Measurements from ENCODE around the gene BOD1.
A peak's percentile ranks its signal among the peaks of the same experiment; 100 is the strongest.

The BOD1 gene

DNA sequence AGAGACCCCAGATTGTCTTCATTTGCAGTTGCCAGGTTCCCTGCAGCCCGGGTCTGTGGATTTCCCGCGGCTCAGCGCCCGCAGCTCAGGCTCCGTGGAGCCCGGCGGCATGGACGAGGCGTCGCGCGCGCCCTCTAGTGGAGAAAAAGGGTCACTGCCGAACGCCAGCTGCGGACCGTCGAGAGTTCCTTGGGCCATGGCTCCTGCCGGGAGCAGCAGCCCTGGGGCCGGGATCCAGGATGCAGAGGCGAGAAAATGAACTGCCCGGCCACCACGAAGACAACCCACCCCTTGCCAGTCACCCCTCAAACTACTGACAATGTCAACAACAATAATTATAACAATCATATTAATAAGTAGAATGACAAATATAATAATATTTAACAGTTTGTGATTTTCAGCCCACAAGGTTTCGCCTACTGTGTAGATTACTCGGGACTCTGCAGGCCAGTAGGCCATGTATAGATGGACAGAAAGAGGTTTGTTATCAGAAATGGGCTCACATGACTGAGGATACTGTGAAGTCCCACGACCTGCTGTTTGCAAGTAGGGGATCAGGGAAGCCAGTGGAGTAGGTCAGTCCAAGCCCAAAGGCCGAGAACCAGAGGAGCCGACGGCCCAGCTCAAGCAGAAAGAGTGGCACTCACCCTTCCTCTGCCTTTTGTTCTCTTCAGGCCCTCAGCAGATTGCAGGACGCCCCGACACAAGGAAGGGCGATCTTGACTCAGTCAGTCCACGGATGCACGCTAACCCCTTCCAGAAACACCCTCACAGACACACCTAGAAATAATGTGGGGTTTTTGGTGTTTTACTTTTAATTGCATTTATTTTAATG is 43.1 kb downstream of the BOD1 start:
- no peak for DNase-seq (ENCODE audit: low read depth, low spot score)
- H3K4me3 ChIP-seq: peak overlapping the region; percentile 70
- H3K36me3 ChIP-seq (ENCODE audit: insufficient read depth, low read length): no peaks in the 10 kb centered on the region
- TF ChIP-seq POLR2AphosphoS5 (IDR thresholded peaks at IDR 0.05; ENCODE audit: borderline replicate concordance, low read depth, low read length) (no peak), FOXP2 (optimal IDR thresholded peaks at IDR 0.05; ENCODE audit: control extremely low read depth, extremely low read length, insufficient read depth) (no peak), EZH2 (IDR thresholded peaks at IDR 0.05) (no peak)
- H3K27ac ChIP-seq: no peak overlapping the region
- no peak overlapping the region for H3K9ac ChIP-seq (ENCODE audit: insufficient read length)
- no peaks in the 10 kb centered on the region for H3K9me3 ChIP-seq (ENCODE audit: low read depth, low read length)

DNA sequence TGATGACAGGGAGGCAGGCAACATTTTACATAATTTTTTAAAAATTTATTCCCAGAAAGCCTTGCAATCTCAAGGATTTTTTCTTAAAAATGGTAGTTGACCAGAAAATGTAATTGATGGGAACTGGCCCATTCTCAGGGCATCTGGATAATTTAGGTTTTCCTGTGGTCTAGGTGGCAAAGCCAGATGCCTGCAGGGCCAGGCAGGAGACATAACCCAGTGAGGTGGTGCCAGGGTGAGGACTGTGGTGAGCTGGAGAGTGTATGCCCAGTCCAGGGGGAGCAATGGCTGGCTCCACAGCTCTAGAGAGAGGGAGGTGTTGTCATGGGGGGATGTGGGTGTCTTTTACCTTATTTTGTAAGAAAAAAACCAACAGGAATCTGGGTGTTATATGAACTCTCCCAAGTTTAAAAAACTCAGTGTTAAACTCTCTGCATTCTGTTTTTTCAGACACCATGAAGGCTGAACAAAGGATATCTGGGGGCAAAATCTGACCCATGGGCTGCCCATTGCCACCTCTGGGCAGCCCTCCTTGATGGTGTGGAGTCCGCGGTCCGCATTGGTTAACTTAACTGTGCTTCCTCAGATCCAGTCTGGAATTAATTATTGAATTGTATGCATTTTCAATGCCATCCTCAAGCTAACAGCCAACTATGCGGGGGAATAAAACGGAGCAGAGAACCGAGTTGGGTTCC is 43.9 kb downstream of the BOD1 start:
- TF ChIP-seq EZH2 (IDR thresholded peaks at IDR 0.05): no peak
- no peak for TF ChIP-seq FOXP2 (optimal IDR thresholded peaks at IDR 0.05; ENCODE audit: control extremely low read depth, extremely low read length, insufficient read depth)
- no peak for TF ChIP-seq POLR2AphosphoS5 (IDR thresholded peaks at IDR 0.05; ENCODE audit: borderline replicate concordance, low read depth, low read length)
- DNase-seq (ENCODE audit: low read depth, low spot score): no peak
- Histone ChIP-seq H3K36me3 (ENCODE audit: insufficient read depth, low read length) (no peaks in the 10 kb centered on the region), H3K9me3 (ENCODE audit: low read depth, low read length) (no peaks in the 10 kb centered on the region), H3K4me3 (peak overlapping the region; percentile 70), H3K27ac (no peak overlapping the region), H3K9ac (ENCODE audit: insufficient read length) (no peak overlapping the region)

DNA sequence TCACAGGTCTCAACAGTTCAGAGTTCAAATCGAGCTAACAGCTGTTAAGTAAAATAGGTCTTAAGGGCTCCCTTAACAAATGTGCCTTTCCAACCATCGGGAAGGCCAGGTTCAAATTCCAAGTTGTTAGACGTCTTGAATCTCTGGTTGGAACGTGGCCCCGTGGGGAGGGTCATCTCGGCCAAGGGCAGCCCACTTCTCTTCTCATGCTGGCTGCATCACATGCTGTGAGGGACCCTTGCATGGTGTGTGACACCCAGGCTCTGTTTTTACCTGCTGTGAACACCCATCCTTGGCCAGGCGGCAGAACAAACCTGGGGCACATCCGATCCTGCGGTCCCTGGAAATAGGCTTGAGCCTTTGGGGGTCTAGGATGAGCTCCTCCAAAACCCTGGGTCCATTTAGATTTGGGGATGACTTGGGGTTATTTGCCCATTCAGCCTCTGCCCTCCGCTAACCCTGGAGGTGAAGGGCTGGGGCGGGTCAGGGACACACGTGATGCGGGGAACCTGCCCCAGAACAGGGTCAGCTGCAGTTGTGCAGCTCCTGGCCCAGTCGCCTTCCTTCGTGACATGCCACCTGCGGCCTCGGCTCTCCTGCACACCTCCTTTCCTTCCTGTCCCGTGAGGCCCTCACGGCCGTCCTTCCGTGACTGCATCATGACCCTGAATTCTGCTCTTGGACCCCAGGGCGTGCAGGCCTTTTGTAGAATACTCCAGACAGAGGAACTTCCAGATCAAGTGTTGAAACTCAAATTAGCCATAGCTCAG is 45.9 kb downstream of the BOD1 start:
- Histone ChIP-seq H3K9ac (ENCODE audit: insufficient read length) (no peak overlapping the region), H3K27ac (no peak overlapping the region), H3K9me3 (ENCODE audit: low read depth, low read length) (no peaks in the 10 kb centered on the region), H3K36me3 (ENCODE audit: insufficient read depth, low read length) (no peaks in the 10 kb centered on the region), H3K4me3 (no peak overlapping the region)
- DNase-seq (ENCODE audit: low read depth, low spot score): no peak
- TF ChIP-seq POLR2AphosphoS5 (IDR thresholded peaks at IDR 0.05; ENCODE audit: borderline replicate concordance, low read depth, low read length) (no peak), FOXP2 (optimal IDR thresholded peaks at IDR 0.05; ENCODE audit: control extremely low read depth, extremely low read length, insufficient read depth) (no peak), EZH2 (IDR thresholded peaks at IDR 0.05) (no peak)

GRCh38 chr5:173568703-173569102 is 47.7 kb downstream of the BOD1 start:
- no peak for DNase-seq (ENCODE audit: low read depth, low spot score)
- Histone ChIP-seq H3K9me3 (ENCODE audit: low read depth, low read length) (no peaks in the 10 kb centered on the region), H3K4me3 (no peak overlapping the region), H3K9ac (ENCODE audit: insufficient read length) (no peak overlapping the region), H3K27ac (no peak overlapping the region), H3K36me3 (ENCODE audit: insufficient read depth, low read length) (no peaks in the 10 kb centered on the region)
- TF ChIP-seq POLR2AphosphoS5 (IDR thresholded peaks at IDR 0.05; ENCODE audit: borderline replicate concordance, low read depth, low read length) (no peak), EZH2 (IDR thresholded peaks at IDR 0.05) (no peak), FOXP2 (optimal IDR thresholded peaks at IDR 0.05; ENCODE audit: control extremely low read depth, extremely low read length, insufficient read depth) (no peak)

GRCh38 chr5:173568128-173568527 is 48.3 kb downstream of the BOD1 start:
- no peak for DNase-seq (ENCODE audit: low read depth, low spot score)
- TF ChIP-seq FOXP2 (optimal IDR thresholded peaks at IDR 0.05; ENCODE audit: control extremely low read depth, extremely low read length, insufficient read depth) (no peak), EZH2 (IDR thresholded peaks at IDR 0.05) (no peak), POLR2AphosphoS5 (IDR thresholded peaks at IDR 0.05; ENCODE audit: borderline replicate concordance, low read depth, low read length) (no peak)
- Histone ChIP-seq H3K9me3 (ENCODE audit: low read depth, low read length) (no peaks in the 10 kb centered on the region), H3K4me3 (no peak overlapping the region), H3K27ac (no peak overlapping the region), H3K9ac (ENCODE audit: insufficient read length) (no peak overlapping the region), H3K36me3 (ENCODE audit: insufficient read depth, low read length) (no peaks in the 10 kb centered on the region)

GRCh38 chr5:173567548-173567947 is 48.9 kb downstream of the BOD1 start:
- H3K9ac ChIP-seq (ENCODE audit: insufficient read length): no peak overlapping the region
- no peak for DNase-seq (ENCODE audit: low read depth, low spot score)
- H3K9me3 ChIP-seq (ENCODE audit: low read depth, low read length): no peaks in the 10 kb centered on the region
- no peaks in the 10 kb centered on the region for H3K36me3 ChIP-seq (ENCODE audit: insufficient read depth, low read length)
- no peak for TF ChIP-seq POLR2AphosphoS5 (IDR thresholded peaks at IDR 0.05; ENCODE audit: borderline replicate concordance, low read depth, low read length)
- no peak for TF ChIP-seq FOXP2 (optimal IDR thresholded peaks at IDR 0.05; ENCODE audit: control extremely low read depth, extremely low read length, insufficient read depth)
- TF ChIP-seq EZH2 (IDR thresholded peaks at IDR 0.05): no peak
- H3K27ac ChIP-seq: no peak overlapping the region
- no peak overlapping the region for H3K4me3 ChIP-seq

- no peak overlapping the region for H3K9ac ChIP-seq (ENCODE audit: insufficient read length)
- no peaks in the 10 kb centered on the region for H3K9me3 ChIP-seq (ENCODE audit: low read depth, low read length)
- H3K36me3 ChIP-seq (ENCODE audit: insufficient read depth, low read length): no peaks in the 10 kb centered on the region
- H3K27ac ChIP-seq: no peak overlapping the region
- H3K4me3 ChIP-seq: no peak overlapping the region
- TF ChIP-seq POLR2AphosphoS5 (IDR thresholded peaks at IDR 0.05; ENCODE audit: borderline replicate concordance, low read depth, low read length): no peak
- TF ChIP-seq EZH2 (IDR thresholded peaks at IDR 0.05): no peak
- TF ChIP-seq FOXP2 (optimal IDR thresholded peaks at IDR 0.05; ENCODE audit: control extremely low read depth, extremely low read length, insufficient read depth): no peak
- DNase-seq (ENCODE audit: low read depth, low spot score): no peak
These were observed 50.9 kb downstream of the BOD1 start for GRCh38 chr5:173565491-173566072.

DNA sequence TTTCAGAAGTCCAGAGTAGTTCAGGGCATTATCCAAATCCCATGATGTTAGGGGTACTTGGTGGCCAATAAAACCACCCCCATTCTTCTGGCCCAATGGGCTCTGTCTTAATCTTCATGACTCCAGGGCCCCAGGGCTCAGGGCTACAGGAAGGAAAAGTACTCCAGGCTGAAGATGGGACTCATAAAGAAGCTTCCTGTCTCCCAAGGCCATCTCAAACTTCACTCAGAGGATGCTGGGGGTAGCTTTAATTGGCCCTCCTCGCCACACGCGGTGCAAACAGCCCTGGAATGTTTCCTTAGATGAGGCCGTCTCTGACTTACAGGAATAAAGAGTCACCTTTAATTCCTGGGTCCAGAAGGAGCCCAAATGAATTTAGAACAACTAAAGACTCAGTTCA is 52.3 kb downstream of the BOD1 start:
- Histone ChIP-seq H3K27ac (no peak overlapping the region), H3K9ac (ENCODE audit: insufficient read length) (no peak overlapping the region), H3K9me3 (ENCODE audit: low read depth, low read length) (no peaks in the 10 kb centered on the region), H3K36me3 (ENCODE audit: insufficient read depth, low read length) (no peaks in the 10 kb centered on the region), H3K4me3 (no peak overlapping the region)
- no peak for TF ChIP-seq POLR2AphosphoS5 (IDR thresholded peaks at IDR 0.05; ENCODE audit: borderline replicate concordance, low read depth, low read length)
- no peak for TF ChIP-seq EZH2 (IDR thresholded peaks at IDR 0.05)
- no peak for TF ChIP-seq FOXP2 (optimal IDR thresholded peaks at IDR 0.05; ENCODE audit: control extremely low read depth, extremely low read length, insufficient read depth)
- DNase-seq (ENCODE audit: low read depth, low spot score): no peak

Data from SK-N-MC (cell line).